ENCODE data around the gene RHBDD3. TPM values are rescaled to one million over a fixed set of nuclear protein-coding genes. Genes with fewer than 3 reads are reported as not detected.
A peak's percentile ranks its signal among the peaks of the same experiment; 100 is the strongest.

RHBDD3 gene
- total RNA-seq, 1 donor from 2014 or later: 35.6 TPM

GRCh38 chr22:29309332-29310064 is 41.7 kb upstream of the RHBDD3 start:
- Histone ChIP-seq H3K27me3 (ENCODE audit: insufficient read depth, low read length) (peaks cover 17% of the 10 kb centered on the region), H4K20me1 (ENCODE audit: insufficient read depth, low read length) (peaks cover 35% of the 10 kb centered on the region), H3K79me2 (ENCODE audit: insufficient read depth, low read length) (peaks cover 34% of the 10 kb centered on the region), H3K27ac (ENCODE audit: low read depth, low read length) (peak overlapping the region; percentile 73), H2AFZ (ENCODE audit: low read depth, low read length) (no peak overlapping the region), H3K9me3 (ENCODE audit: insufficient read depth, low read depth, low read length) (no peaks in the 10 kb centered on the region), H3K36me3 (ENCODE audit: insufficient read depth, low read length) (no peaks in the 10 kb centered on the region), H3K4me3 (ENCODE audit: insufficient read depth, low read depth, low read length) (peak overlapping the region; percentile 7), H3K4me2 (ENCODE audit: low read length) (peak overlapping the region; percentile 92), H3K9ac (ENCODE audit: low read length) (peak overlapping the region; percentile 59), H3K4me1 (ENCODE audit: insufficient read depth, low read length) (peaks cover 57% of the 10 kb centered on the region)
- peaks cover 14% of the 10 kb centered on the region for H3K27me3 Mint-ChIP-seq (ENCODE audit: low read depth, unreplicated experiment)
- H3K36me3 Mint-ChIP-seq (ENCODE audit: low read depth, unreplicated experiment): peaks cover 11% of the 10 kb centered on the region
- no peaks in the 10 kb centered on the region for H3K9me3 Mint-ChIP-seq (ENCODE audit: unreplicated experiment)
- DNase-seq (ENCODE audit: low read depth): no peak
- no peak overlapping the region for H3K27ac Mint-ChIP-seq (ENCODE audit: unreplicated experiment)
- TF ChIP-seq CTCF (IDR thresholded peaks at IDR 0.05; ENCODE audit: insufficient read depth, low read depth, low read length) (no peak), EZH2 (IDR thresholded peaks at IDR 0.05; ENCODE audit: insufficient read depth, low read length) (no peak)
- H3K4me3 Mint-ChIP-seq (ENCODE audit: unreplicated experiment): no peak overlapping the region
- peaks cover 7% of the 10 kb centered on the region for H3K4me1 Mint-ChIP-seq (ENCODE audit: low read depth, unreplicated experiment)
- FAIRE-seq: no peak

- H3K79me2 ChIP-seq (ENCODE audit: insufficient read depth, low read length): peaks cover 34% of the 10 kb centered on the region
- no peak overlapping the region for H2AFZ ChIP-seq (ENCODE audit: low read depth, low read length)
- peak overlapping the region; percentile 70 for H3K4me3 Mint-ChIP-seq (ENCODE audit: unreplicated experiment)
- H3K4me2 ChIP-seq (ENCODE audit: low read length): peak overlapping the region; percentile 92
- no peaks in the 10 kb centered on the region for H3K9me3 ChIP-seq (ENCODE audit: insufficient read depth, low read depth, low read length)
- peaks cover 6% of the 10 kb centered on the region for H3K36me3 Mint-ChIP-seq (ENCODE audit: low read depth, unreplicated experiment)
- no peak for TF ChIP-seq EZH2 (IDR thresholded peaks at IDR 0.05; ENCODE audit: insufficient read depth, low read length)
- no peak for TF ChIP-seq CTCF (IDR thresholded peaks at IDR 0.05; ENCODE audit: insufficient read depth, low read depth, low read length)
- peak overlapping the region; percentile 78 for H3K27ac ChIP-seq (ENCODE audit: low read depth, low read length)
- H3K36me3 ChIP-seq (ENCODE audit: insufficient read depth, low read length): no peaks in the 10 kb centered on the region
- FAIRE-seq: no peak
- H3K9me3 Mint-ChIP-seq (ENCODE audit: unreplicated experiment): no peaks in the 10 kb centered on the region
- peaks cover 10% of the 10 kb centered on the region for H3K27me3 ChIP-seq (ENCODE audit: insufficient read depth, low read length)
- H3K27me3 Mint-ChIP-seq (ENCODE audit: low read depth, unreplicated experiment): peaks cover 7% of the 10 kb centered on the region
- peak; percentile 76 for DNase-seq (ENCODE audit: low read depth)
- no peak overlapping the region for H3K27ac Mint-ChIP-seq (ENCODE audit: unreplicated experiment)
- H3K4me1 ChIP-seq (ENCODE audit: insufficient read depth, low read length): peaks cover 57% of the 10 kb centered on the region
- peaks cover 29% of the 10 kb centered on the region for H4K20me1 ChIP-seq (ENCODE audit: insufficient read depth, low read length)
- peak overlapping the region; percentile 59 for H3K9ac ChIP-seq (ENCODE audit: low read length)
- H3K4me1 Mint-ChIP-seq (ENCODE audit: low read depth, unreplicated experiment): peaks cover 4% of the 10 kb centered on the region
- H3K4me3 ChIP-seq (ENCODE audit: insufficient read depth, low read depth, low read length): peak overlapping the region; percentile 26
Observed at GRCh38 chr22:29308791-29309262, 41.0 kb upstream of the RHBDD3 start.
